Left ventricle myocardium inferior (tissue), 1 donor: Measurements from ENCODE around the gene DOK6. TPM values are rescaled to one million over a fixed set of nuclear protein-coding genes. Genes with fewer than 3 reads are reported as not detected.

Experiments used
- DNase-seq: peaks from one replicate; pipeline ENCODE4 v3.0.0-alpha.2; 2020
- H3K27ac ChIP-seq: fragments of 200-600 bp; replicated peaks from 2 replicates; pipeline ENCODE4 v1.8.0; 2021
- H3K27me3 ChIP-seq: fragments of 200-600 bp; 2 replicates; pipeline ENCODE4 v1.8.0; 2021; ENCODE audit warnings: low read depth
- H3K36me3 ChIP-seq: fragments of 200-600 bp; 2 replicates; pipeline ENCODE4 v1.8.0; 2021
- H3K4me1 ChIP-seq: fragments of 200-600 bp; 2 replicates; pipeline ENCODE4 v1.8.0; 2021
- H3K4me3 ChIP-seq: fragments of 200-600 bp; 2 replicates; pipeline ENCODE4 v1.8.0; 2021; ENCODE audit warnings: mild to moderate bottlenecking, moderate library complexity
- H3K9me3 ChIP-seq: fragments of 200-600 bp; replicated peaks from 2 replicates; pipeline ENCODE4 v1.8.0; 2021
- intact Hi-C: fragments of 100-400 bp; cut with micrococcal nuclease; formaldehyde crosslinking; loops from one replicate; pipeline ENCODE4 v1.11.0; 2022
- total RNA-seq: library from RNA; stranded (reverse); fragmentation: NEBNext Ultra II Directional; extraction: Animal tissue kit (Norgen Biotek cat#: 25700); gene quantifications from one replicate; pipeline ENCODE4 v1.2.1, GENCODE V29; 2021
- TF ChIP-seq, protein P1 (sequence below): fragments of 200-600 bp; IDR thresholded peaks from 2 replicates; pipeline ENCODE4 v1.8.0; 2021; ENCODE audit warnings: antibody characterized with exemption, mild to moderate bottlenecking, borderline replicate concordance
- donor health status: DM: no; HTN: yes; CAD: no; lungs with severe emphysema.

The DOK6 gene
- total RNA-seq, 1 donor from 2014 or later, result 0.96 TPM

DNA sequence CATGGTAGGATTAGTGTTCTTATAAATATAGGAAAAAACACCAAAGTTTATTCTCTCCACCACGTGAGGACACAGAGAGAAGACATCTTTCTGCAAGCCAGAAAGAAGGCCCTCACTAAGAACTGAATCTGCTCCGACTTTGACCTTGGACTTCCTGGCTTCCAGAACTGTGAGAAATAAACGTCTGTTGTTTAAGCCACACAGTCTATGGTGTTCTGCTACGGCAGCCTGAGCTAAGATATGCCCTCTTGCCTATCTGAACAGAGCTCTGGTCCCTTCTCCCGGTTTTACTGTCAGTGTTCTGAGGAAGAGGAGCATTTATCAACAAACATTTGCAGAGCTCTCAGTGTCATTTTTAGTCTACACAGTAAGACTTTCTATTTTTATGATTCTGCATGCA, 131.3 kb downstream of the DOK6 start:
- no peak for DNase-seq
- intact Hi-C loops, result no loop called here
- H3K27me3 ChIP-seq, result no peaks in the 10 kb centered on the region
- H3K9me3 ChIP-seq, result peaks cover 4% of the 10 kb centered on the region
- H3K36me3 ChIP-seq, result no peaks in the 10 kb centered on the region
- no peak overlapping the region for H3K27ac ChIP-seq
- H3K4me3 ChIP-seq, result no peak overlapping the region
- H3K4me1 ChIP-seq, result no peaks in the 10 kb centered on the region
- TF ChIP-seq, protein P1, sequence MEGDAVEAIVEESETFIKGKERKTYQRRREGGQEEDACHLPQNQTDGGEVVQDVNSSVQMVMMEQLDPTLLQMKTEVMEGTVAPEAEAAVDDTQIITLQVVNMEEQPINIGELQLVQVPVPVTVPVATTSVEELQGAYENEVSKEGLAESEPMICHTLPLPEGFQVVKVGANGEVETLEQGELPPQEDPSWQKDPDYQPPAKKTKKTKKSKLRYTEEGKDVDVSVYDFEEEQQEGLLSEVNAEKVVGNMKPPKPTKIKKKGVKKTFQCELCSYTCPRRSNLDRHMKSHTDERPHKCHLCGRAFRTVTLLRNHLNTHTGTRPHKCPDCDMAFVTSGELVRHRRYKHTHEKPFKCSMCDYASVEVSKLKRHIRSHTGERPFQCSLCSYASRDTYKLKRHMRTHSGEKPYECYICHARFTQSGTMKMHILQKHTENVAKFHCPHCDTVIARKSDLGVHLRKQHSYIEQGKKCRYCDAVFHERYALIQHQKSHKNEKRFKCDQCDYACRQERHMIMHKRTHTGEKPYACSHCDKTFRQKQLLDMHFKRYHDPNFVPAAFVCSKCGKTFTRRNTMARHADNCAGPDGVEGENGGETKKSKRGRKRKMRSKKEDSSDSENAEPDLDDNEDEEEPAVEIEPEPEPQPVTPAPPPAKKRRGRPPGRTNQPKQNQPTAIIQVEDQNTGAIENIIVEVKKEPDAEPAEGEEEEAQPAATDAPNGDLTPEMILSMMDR, result no peak

DNA sequence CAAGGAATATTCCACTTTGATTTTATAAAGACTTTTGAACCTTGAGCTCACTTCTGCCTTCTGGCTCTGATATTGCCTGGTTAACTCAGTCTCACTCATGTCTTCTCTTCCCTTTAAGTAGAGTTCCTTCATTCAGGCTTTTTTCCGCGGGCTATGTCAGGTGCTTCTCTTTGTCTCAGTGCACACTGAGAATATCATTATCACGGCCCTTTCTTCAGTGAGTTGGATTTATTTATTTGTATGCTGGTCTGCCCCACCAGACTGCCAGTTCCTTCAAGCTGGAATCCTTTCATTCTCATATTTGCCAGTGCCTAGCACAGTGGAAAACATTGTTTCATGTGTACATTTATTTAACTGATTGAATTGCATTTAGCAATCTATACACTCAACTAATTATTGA, 136.5 kb downstream of the DOK6 start:
- Histone ChIP-seq H3K36me3 (no peaks in the 10 kb centered on the region), H3K4me3 (no peak overlapping the region), H3K4me1 (no peaks in the 10 kb centered on the region), H3K9me3 (no peaks in the 10 kb centered on the region), H3K27me3 (no peaks in the 10 kb centered on the region), H3K27ac (no peak overlapping the region)
- TF ChIP-seq, protein P1, result no peak
- no peak for DNase-seq
- intact Hi-C loops, result no loop called here

DNA sequence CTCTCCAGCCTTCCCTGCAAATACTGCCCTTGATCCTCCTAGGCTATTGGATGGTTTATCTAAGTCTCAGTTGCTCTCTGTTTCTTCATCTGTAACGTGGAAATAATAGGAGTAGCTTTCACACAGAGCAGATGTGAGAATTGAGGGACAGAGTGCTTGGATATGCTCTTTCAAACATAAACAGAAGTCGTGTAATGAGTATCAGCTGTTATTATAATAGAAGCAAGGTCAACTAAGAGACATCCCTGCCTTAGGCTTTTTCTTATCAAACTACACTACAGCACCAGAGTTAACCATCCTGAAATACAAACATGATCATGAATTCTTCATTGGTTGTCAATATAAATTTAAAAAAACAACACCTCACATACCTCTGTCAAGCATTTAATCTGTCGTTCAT, 138.2 kb downstream of the DOK6 start:
- no peaks in the 10 kb centered on the region for H3K36me3 ChIP-seq
- DNase-seq, result no peak
- no peak overlapping the region for H3K27ac ChIP-seq
- TF ChIP-seq, protein P1, result no peak
- intact Hi-C loops, result no loop called here
- H3K4me1 ChIP-seq, result no peaks in the 10 kb centered on the region
- H3K4me3 ChIP-seq, result no peak overlapping the region
- no peaks in the 10 kb centered on the region for H3K9me3 ChIP-seq
- H3K27me3 ChIP-seq, result no peaks in the 10 kb centered on the region

DNA sequence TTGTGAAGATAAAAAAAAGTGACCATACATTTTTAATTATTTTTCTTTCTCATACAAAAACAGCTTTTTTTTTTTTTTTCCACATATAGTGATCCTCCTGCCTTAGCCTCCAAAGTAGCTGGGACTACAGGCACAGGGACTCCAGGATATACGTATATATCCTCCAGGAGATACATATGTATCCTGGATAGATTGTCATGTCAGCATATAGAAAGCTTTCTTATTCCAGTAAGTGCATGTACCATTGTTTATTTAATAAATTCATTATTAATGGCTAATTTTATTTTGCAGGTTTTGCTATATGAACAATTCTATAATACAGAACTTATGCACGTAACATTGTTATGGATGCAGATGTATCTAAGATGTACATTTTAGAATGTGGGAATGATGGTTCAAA, 138.7 kb downstream of the DOK6 start:
- Histone ChIP-seq H3K4me1 (no peaks in the 10 kb centered on the region), H3K4me3 (no peak overlapping the region), H3K9me3 (no peaks in the 10 kb centered on the region), H3K27ac (no peak overlapping the region), H3K27me3 (no peaks in the 10 kb centered on the region), H3K36me3 (no peaks in the 10 kb centered on the region)
- no peak for DNase-seq
- intact Hi-C loops, result no loop called here
- TF ChIP-seq, protein P1, result no peak

DNA sequence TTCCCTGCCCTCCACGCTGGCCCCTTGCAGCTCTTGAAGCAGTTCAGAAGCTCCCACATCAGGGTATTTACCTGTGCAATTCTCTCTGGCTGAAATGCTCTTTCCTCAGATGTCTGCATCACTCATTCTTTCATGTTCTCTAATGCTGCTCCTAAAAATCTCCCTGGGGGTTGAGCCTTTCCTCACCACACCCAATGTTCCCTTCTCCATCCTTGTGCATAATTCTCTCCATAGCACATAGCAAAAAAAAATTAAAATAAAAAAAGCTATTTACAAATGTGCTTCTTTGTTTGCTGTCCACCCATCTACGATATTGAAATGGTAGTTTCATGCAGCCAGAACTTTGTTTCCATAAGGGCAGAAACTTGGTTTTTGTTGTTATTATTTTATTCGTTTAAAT, 155.5 kb downstream of the DOK6 start:
- Histone ChIP-seq H3K27me3 (no peaks in the 10 kb centered on the region), H3K36me3 (no peaks in the 10 kb centered on the region), H3K4me1 (no peaks in the 10 kb centered on the region), H3K27ac (no peak overlapping the region), H3K9me3 (peaks cover 11% of the 10 kb centered on the region), H3K4me3 (no peak overlapping the region)
- TF ChIP-seq, protein P1, result no peak
- intact Hi-C loops, result no loop called here
- no peak for DNase-seq

DNA sequence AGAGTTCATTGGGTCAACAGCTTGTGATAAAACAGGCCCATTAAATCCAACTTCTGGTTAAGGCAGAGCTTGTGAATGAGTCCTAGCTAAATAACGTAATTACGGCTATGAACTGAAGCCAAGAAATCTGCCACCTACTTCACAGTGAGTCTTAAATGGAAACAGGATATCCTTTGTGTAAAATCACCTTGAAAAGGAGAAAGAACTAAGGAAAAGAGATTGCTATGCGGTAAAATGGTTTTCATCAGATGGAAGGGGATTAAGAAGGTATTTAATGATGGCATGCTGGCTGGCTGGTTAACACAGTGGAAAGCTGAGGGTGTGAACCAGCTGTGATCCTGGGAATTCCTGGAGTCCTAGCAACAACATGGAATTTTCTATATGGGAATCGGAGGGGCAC, 156.6 kb downstream of the DOK6 start:
- Histone ChIP-seq H3K27ac (no peak overlapping the region), H3K9me3 (peaks cover 20% of the 10 kb centered on the region), H3K27me3 (no peaks in the 10 kb centered on the region), H3K36me3 (no peaks in the 10 kb centered on the region), H3K4me1 (no peaks in the 10 kb centered on the region), H3K4me3 (no peak overlapping the region)
- intact Hi-C loops, result no loop called here
- no peak for DNase-seq
- TF ChIP-seq, protein P1, result no peak
